Stomach (tissue), 9 donors: ENCODE measurements around the gene ZBTB32. TPM values are rescaled to one million over a fixed set of nuclear protein-coding genes. Genes with fewer than 3 reads are reported as not detected.

ENCODE experiments used
- DNase-seq, 2 donors: peaks; one replicate each; pipeline versions ENCODE4 v3.0.0 to v3.0.0-alpha.2; 2013 to 2019
- H3K27ac ChIP-seq, 5 donors: fragments of 200-600 bp in 4 of 5; sonication (generic) in 4 of 5; one replicate each; pipeline ENCODE4 v1.5.1; 2013 to 2019; ENCODE audit warnings: mild to moderate bottlenecking in 1 of 5, moderate library complexity in 1 of 5
- H3K27me3 ChIP-seq, 3 donors: fragments of 200-600 bp; sonication (generic); one replicate each; pipeline ENCODE4 v1.5.1; 2017 to 2019; ENCODE audit warnings: mixed run types in 1 of 3
- H3K36me3 ChIP-seq, 4 donors: fragments of 200-600 bp; sonication (generic); 1 replicate in 3 of 4; 2 replicates in 1 of 4; pipeline ENCODE4 v1.5.1; 2016 to 2019
- H3K4me1 ChIP-seq, 4 donors: fragments of 200-600 bp; sonication (generic); one replicate each; pipeline ENCODE4 v1.5.1; 2016 to 2019
- H3K4me3 ChIP-seq, 4 donors: fragments of 200-600 bp; sonication (generic) in 3 of 4; one replicate each; pipeline ENCODE4 v1.5.1; 2016 to 2019; ENCODE audit warnings: mild to moderate bottlenecking in 1 of 4
- H3K9me3 ChIP-seq, 4 donors: fragments of 200-600 bp; sonication (generic); one replicate each; pipeline ENCODE4 v1.5.1; 2016 to 2019
- CTCF ChIP-seq, 7 experiments: fragments of 450-650 bp in 4 of 7; fragments of 200-600 bp in 3 of 7; sonication (generic) in 3 of 7; IDR thresholded peaks; one replicate each; pipeline ENCODE4 v1.5.1; 2016 to 2019; ENCODE audit warnings: antibody characterized with exemption in 7 of 7, control low read depth in 2 of 7, mild to moderate bottlenecking in 1 of 7
- EP300 ChIP-seq: sonication (generic); formaldehyde crosslinking; IDR thresholded peaks from one replicate; pipeline ENCODE4 v1.6.1; 2017; ENCODE audit warnings: antibody characterized with exemption
- POLR2A ChIP-seq, 4 donors: fragments of 450-650 bp; IDR thresholded peaks; one replicate each; pipeline ENCODE4 v1.6.1; 2016; ENCODE audit warnings: antibody characterized with exemption in 4 of 4, control low read depth in 2 of 4, mild to moderate bottlenecking in 1 of 4, moderate library complexity in 1 of 4
- POLR2AphosphoS5 ChIP-seq, 3 donors: sonication (generic); formaldehyde crosslinking; IDR thresholded peaks; one replicate each; pipeline ENCODE4 v1.6.1; 2016; ENCODE audit warnings: antibody characterized with exemption in 3 of 3
- WGBS, 5 donors: extraction: QIAGEN DNeasy Blood & Tissue Kit in 3 of 5; methylation state at CpG; one replicate each; pipeline versions ENCODE4 v1.1.5 to v1.1.7; 2013 to 2018; 5-methylcytosine and 5-hydroxymethylcytosine counted together
- intact Hi-C: fragments of 100-400 bp; cut with DNase I; formaldehyde crosslinking; loops from one replicate; pipeline ENCODE4 v1.15.1; 2023; ENCODE audit warnings: low total_unique reads
- polyA plus RNA-seq, 3 donors: library from polyadenylated mRNA; stranded (reverse); fragments of 200-250 nt; gene quantifications; one replicate each; pipeline ENCODE4 v1.2.3, GENCODE V29; 2013
- total RNA-seq, 5 donors: library from RNA; depleted of rRNA; stranded (reverse); fragments of >200 nt; gene quantifications; one replicate each; pipeline versions ENCODE4 v1.1.0 to v1.2.3, GENCODE V29; 2014 to 2016
- donor health status: healthy with polysubstance abuse.
- donor health status: Bipolar disorder and iron deficiency.
- donor health status: healthy.

The ZBTB32 gene
- total and polyA plus RNA-seq, 8 donors = 0.43 to 8.2 (median 0.46) TPM; not detected in 5

- no peak for TF ChIP-seq CTCF (IDR thresholded peaks at IDR 0.05)
- TF ChIP-seq EP300 = no peak
- no peak for TF ChIP-seq POLR2AphosphoS5 (IDR thresholded peaks at IDR 0.05)
- no peak for TF ChIP-seq POLR2A (IDR thresholded peaks at IDR 0.05)
- peaks cover 87 to 100% (median 100%) of the 10 kb centered on the region in 4 donors for H3K36me3 ChIP-seq
- no peaks in the 10 kb centered on the region for H3K9me3 ChIP-seq
- WGBS, 5 donors = 83 to 92% (median 90%) methylated on average over 15 of the region's 15 CpGs
- no peaks in the 10 kb centered on the region for H3K4me1 ChIP-seq
- H3K27me3 ChIP-seq = no peaks in the 10 kb centered on the region
- no peak overlapping the region for H3K27ac ChIP-seq
- no peak overlapping the region for H3K4me3 ChIP-seq
- intact Hi-C loops = no loop called here
- no peak for DNase-seq
These were observed 46.3 kb upstream of the ZBTB32 start for GRCh38 chr19:35657904-35658700.

- DNase-seq = no peak
- 93 to 99% (median 96%) methylated on average over 6 of the region's 6 CpGs for WGBS, 5 donors
- Histone ChIP-seq H3K9me3 (no peaks in the 10 kb centered on the region), H3K4me3 (no peak overlapping the region), H3K27ac (no peak overlapping the region), H3K4me1 (no peaks in the 10 kb centered on the region), H3K27me3 (no peaks in the 10 kb centered on the region), H3K36me3 (peaks cover 54 to 93% (median 85%) of the 10 kb centered on the region in 4 donors)
- no peak for TF ChIP-seq CTCF (IDR thresholded peaks at IDR 0.05)
- no peak for TF ChIP-seq EP300
- no peak for TF ChIP-seq POLR2AphosphoS5 (IDR thresholded peaks at IDR 0.05)
- TF ChIP-seq POLR2A (IDR thresholded peaks at IDR 0.05) = no peak
- intact Hi-C loops = no loop called here
These were observed 42.4 kb upstream of the ZBTB32 start for GRCh38 chr19:35661995-35662340.

- TF ChIP-seq CTCF (IDR thresholded peaks at IDR 0.05) (no peak), POLR2A (IDR thresholded peaks at IDR 0.05) (no peak), EP300 (no peak), POLR2AphosphoS5 (IDR thresholded peaks at IDR 0.05) (no peak)
- no peak overlapping the region for H3K4me3 ChIP-seq
- peaks cover 34 to 73% (median 64%) of the 10 kb centered on the region in 4 donors for H3K36me3 ChIP-seq
- no peak for DNase-seq
- no peak overlapping the region for H3K27ac ChIP-seq
- peaks cover 0 to 2% (median 0%) of the 10 kb centered on the region in 3 donors for H3K27me3 ChIP-seq
- no peaks in the 10 kb centered on the region for H3K4me1 ChIP-seq
- WGBS, 5 donors = 79 to 95% (median 86%) methylated on average over 3 of the region's 3 CpGs
- intact Hi-C loops = no loop called here
- no peaks in the 10 kb centered on the region for H3K9me3 ChIP-seq
These were observed 40.4 kb upstream of the ZBTB32 start for GRCh38 chr19:35663981-35664380.

GRCh38 chr19:35665157-35665556 lies 39.2 kb upstream of the ZBTB32 start:
- Histone ChIP-seq H3K9me3 (no peaks in the 10 kb centered on the region), H3K27me3 (peaks cover 0 to 13% (median 0%) of the 10 kb centered on the region in 3 donors), H3K36me3 (peaks cover 22 to 61% (median 53%) of the 10 kb centered on the region in 4 donors), H3K4me1 (no peaks in the 10 kb centered on the region), H3K4me3 (no peak overlapping the region), H3K27ac (no peak overlapping the region)
- 92 to 96% (median 95%) methylated on average over 24 of the region's 24 CpGs for WGBS, 5 donors
- TF ChIP-seq CTCF (IDR thresholded peaks at IDR 0.05) = no peak
- no peak for TF ChIP-seq POLR2A (IDR thresholded peaks at IDR 0.05)
- TF ChIP-seq EP300 = no peak
- TF ChIP-seq POLR2AphosphoS5 (IDR thresholded peaks at IDR 0.05) = no peak
- no peak for DNase-seq
- intact Hi-C loops = no loop called here
